ENCODE measurements around the gene ALG1L2. TPM values are rescaled to one million over a fixed set of nuclear protein-coding genes. Genes with fewer than 3 reads are reported as not detected.
"Not testable (repeated sequence)": the region's sequence is repeated elsewhere in the genome, so short reads cannot be mapped to it uniquely, and the experiment has no call there.

Gene ALG1L2
- total RNA-seq, 2 donors from 2014 or later: 5.2 to 10.1 TPM

GRCh38 chr3:130136337-130136736 is 54.7 kb downstream of the ALG1L2 start:
- DNase-seq: peak; percentile 63
- not testable (repeated sequence) for H3K27ac ChIP-seq (ENCODE audit: low read depth, low read length); H3K4me3 ChIP-seq (ENCODE audit: low read length); H3K4me1 ChIP-seq (ENCODE audit: control insufficient read depth, insufficient read depth, low read length); H3K36me3 ChIP-seq (ENCODE audit: control insufficient read depth, insufficient read depth, low read length); H3K27me3 ChIP-seq (ENCODE audit: control insufficient read depth, insufficient read depth, low read length, poor library complexity, severe bottlenecking); H3K4me3 Mint-ChIP-seq; H3K36me3 Mint-ChIP-seq (ENCODE audit: low read depth); H3K9me3 Mint-ChIP-seq; H3K9ac ChIP-seq (ENCODE audit: extremely low read depth, low read length, poor library complexity, severe bottlenecking); H3K27me3 Mint-ChIP-seq (ENCODE audit: insufficient read depth); H3K9me3 ChIP-seq (ENCODE audit: control insufficient read depth, low read length)
- TF ChIP-seq CTCF (conservative IDR thresholded peaks at IDR 0.05): peak; percentile 62
- Mint-ChIP-seq H3K4me1 (peaks cover 44% of the 10 kb centered on the region), H3K27ac (peak overlapping the region; percentile 67)
- 66 to 84% methylated on average over 6 to 7 of the region's 7 CpGs for WGBS, 2 experiments (ENCODE audit: insufficient coverage in 1 of 2, insufficient read length in 1 of 2)

GRCh38 chr3:130137685-130138084 is 56.1 kb downstream of the ALG1L2 start:
- not testable (repeated sequence) for H3K36me3 Mint-ChIP-seq (ENCODE audit: low read depth); H3K4me3 Mint-ChIP-seq; H3K9me3 Mint-ChIP-seq; H3K27me3 ChIP-seq (ENCODE audit: control insufficient read depth, insufficient read depth, low read length, poor library complexity, severe bottlenecking); H3K27me3 Mint-ChIP-seq (ENCODE audit: insufficient read depth); H3K36me3 ChIP-seq (ENCODE audit: control insufficient read depth, insufficient read depth, low read length); H3K4me3 ChIP-seq (ENCODE audit: low read length); H3K9ac ChIP-seq (ENCODE audit: extremely low read depth, low read length, poor library complexity, severe bottlenecking); DNase-seq; H3K4me1 ChIP-seq (ENCODE audit: control insufficient read depth, insufficient read depth, low read length); H3K9me3 ChIP-seq (ENCODE audit: control insufficient read depth, low read length); H3K27ac ChIP-seq (ENCODE audit: low read depth, low read length)
- 85 to 100% methylated on average over 1 to 2 of the region's 2 CpGs for WGBS, 2 experiments (ENCODE audit: insufficient coverage in 1 of 2, insufficient read length in 1 of 2)
- Mint-ChIP-seq H3K4me1 (peaks cover 44% of the 10 kb centered on the region), H3K27ac (peak overlapping the region; percentile 84)

GRCh38 chr3:130138992-130139391 is 57.4 kb downstream of the ALG1L2 start:
- H3K36me3 Mint-ChIP-seq (ENCODE audit: low read depth); H3K27ac ChIP-seq (ENCODE audit: low read depth, low read length); H3K9ac ChIP-seq (ENCODE audit: extremely low read depth, low read length, poor library complexity, severe bottlenecking); H3K9me3 ChIP-seq (ENCODE audit: control insufficient read depth, low read length); H3K27me3 ChIP-seq (ENCODE audit: control insufficient read depth, insufficient read depth, low read length, poor library complexity, severe bottlenecking); H3K27me3 Mint-ChIP-seq (ENCODE audit: insufficient read depth); H3K36me3 ChIP-seq (ENCODE audit: control insufficient read depth, insufficient read depth, low read length); H3K9me3 Mint-ChIP-seq; H3K4me1 ChIP-seq (ENCODE audit: control insufficient read depth, insufficient read depth, low read length); H3K4me3 ChIP-seq (ENCODE audit: low read length): not testable (repeated sequence)
- peak; percentile 78 for DNase-seq
- TF ChIP-seq CTCF (conservative IDR thresholded peaks at IDR 0.05): peak; percentile 17
- peaks cover 44% of the 10 kb centered on the region for H3K4me1 Mint-ChIP-seq
- H3K4me3 Mint-ChIP-seq: peak overlapping the region; percentile 4
- peak overlapping the region; percentile 84 for H3K27ac Mint-ChIP-seq
- WGBS, 2 experiments (ENCODE audit: insufficient coverage in 1 of 2, insufficient read length in 1 of 2): 28% methylated on average over 2 to 5 of the region's 8 CpGs

- DNase-seq; H3K27me3 Mint-ChIP-seq (ENCODE audit: insufficient read depth); H3K4me1 ChIP-seq (ENCODE audit: control insufficient read depth, insufficient read depth, low read length); H3K4me3 ChIP-seq (ENCODE audit: low read length); H3K27me3 ChIP-seq (ENCODE audit: control insufficient read depth, insufficient read depth, low read length, poor library complexity, severe bottlenecking); H3K36me3 Mint-ChIP-seq (ENCODE audit: low read depth); H3K4me3 Mint-ChIP-seq; H3K36me3 ChIP-seq (ENCODE audit: control insufficient read depth, insufficient read depth, low read length); H3K27ac ChIP-seq (ENCODE audit: low read depth, low read length); H3K9ac ChIP-seq (ENCODE audit: extremely low read depth, low read length, poor library complexity, severe bottlenecking); H3K9me3 ChIP-seq (ENCODE audit: control insufficient read depth, low read length): not testable (repeated sequence)
- Mint-ChIP-seq H3K4me1 (peaks cover 45% of the 10 kb centered on the region), H3K27ac (peak overlapping the region; percentile 1), H3K9me3 (peaks cover 10% of the 10 kb centered on the region)
- WGBS, 2 experiments (ENCODE audit: insufficient coverage in 1 of 2, insufficient read length in 1 of 2): 69 to 85% methylated on average over 9 to 16 of the region's 16 CpGs
Measured at GRCh38 chr3:130140756-130141155, 59.1 kb downstream of the ALG1L2 start.

Measured in endodermal cell (in vitro differentiated cells).